A549 (cell line): Measurements from ENCODE around the gene METAP2. TPM values are rescaled to one million over a fixed set of nuclear protein-coding genes. Genes with fewer than 3 reads are reported as not detected.

ENCODE experiments used
- ATAC-seq, 2 experiments: fragments of 200-7000 bp in 1 of 2; fragments of >200 bp in 1 of 2; cut with Nextera tagmentation in 1 of 2; cut with Tn5 transposase in 1 of 2; 3 replicates each; pipeline versions ENCODE4 v1.8.0 to v1.9.1; 2018 to 2020; ENCODE audit warnings: mild to moderate bottlenecking in 1 of 2, moderate library complexity in 1 of 2
- CTCF ChIA-PET: fragments of 300-600 bp; sonication (Branson Sonifier 250); formaldehyde crosslinking; extraction: SDS; loops from one replicate; lab custom pipeline; 2021; ENCODE audit warnings: antibody characterized with exemption, inconsistent platforms; lab: Yijun Ruan, JAX
- POLR2A ChIA-PET: fragments of 350-600 bp; formaldehyde crosslinking; extraction: SDS; loops from one replicate; lab custom pipeline; 2021; ENCODE audit warnings: antibody characterized with exemption, inconsistent platforms; lab: Yijun Ruan, JAX
- DNase-seq, 2 experiments: peaks; one replicate each; pipeline versions ENCODE4 v3.0.0 to v3.0.0-alpha.2; 2011 to 2016; ENCODE audit warnings: low read depth in 1 of 2, low spot score in 1 of 2
- FAIRE-seq: peaks from 2 replicates; lab custom pipeline; 2011; peaks lifted over from hg19 to GRCh38; lab: Jason Lieb, UNC
- H3K27ac ChIP-seq, 2 experiments: fragments of >200 bp; sonication (Bioruptor Twin); formaldehyde crosslinking; 3 replicates each; pipeline ENCODE4 v1.5.1; 2016 to 2017
- H3K4me1 ChIP-seq: fragments of >200 bp; sonication (Bioruptor Twin); formaldehyde crosslinking; 3 replicates; pipeline ENCODE4 v1.6.1; 2016
- H3K4me2 ChIP-seq: fragments of >200 bp; sonication (Bioruptor Twin); formaldehyde crosslinking; 3 replicates; pipeline ENCODE4 v1.6.1; 2016
- H3K4me3 ChIP-seq: fragments of >200 bp; sonication (Bioruptor Twin); formaldehyde crosslinking; 3 replicates; pipeline ENCODE4 v1.5.1; 2016
- H3K9me3 ChIP-seq: fragments of >200 bp; sonication (Bioruptor Twin); formaldehyde crosslinking; 3 replicates; pipeline ENCODE4 v1.6.1; 2016
- BHLHE40 ChIP-seq: IDR thresholded peaks from 2 replicates; pipeline ENCODE4 v1.6.1; 2012; ENCODE audit warnings: low read depth, low read length, inconsistent platforms
- EHMT2 ChIP-seq: fragments of 200-600 bp; sonication (generic); IDR thresholded peaks from 2 replicates; pipeline ENCODE4 v1.6.1; 2016; ENCODE audit warnings: antibody characterized with exemption, low read depth, mild to moderate bottlenecking, moderate library complexity
- FOSB ChIP-seq: fragments of 250-450 bp; sonication (Bioruptor Pico); IDR thresholded peaks from 2 replicates; pipeline ENCODE4 v1.5.0; 2020; ENCODE audit warnings: mild to moderate bottlenecking, moderate library complexity
- FOSL2 ChIP-seq, 2 experiments: fragments of 450-650 bp in 1 of 2; fragments of >200 bp in 1 of 2; sonication (Bioruptor Twin) in 1 of 2; formaldehyde crosslinking; IDR thresholded peaks; 2 replicates each; pipeline versions ENCODE4 v1.5.0 to v1.6.1; 2016 to 2020; ENCODE audit warnings: mild to moderate bottlenecking in 1 of 2, moderate library complexity in 1 of 2
- FOXS1 ChIP-seq: fragments of 250-450 bp; sonication (Bioruptor Pico); IDR thresholded peaks from 2 replicates; pipeline ENCODE4 v1.5.0; 2020; ENCODE audit warnings: mild to moderate bottlenecking, moderate library complexity
- GATA3 ChIP-seq: IDR thresholded peaks from 2 replicates; pipeline ENCODE4 v1.6.1; 2012; ENCODE audit warnings: borderline replicate concordance
- HOXA7 ChIP-seq: fragments of 250-450 bp; sonication (Bioruptor Pico); IDR thresholded peaks from 2 replicates; pipeline ENCODE4 v1.5.0; 2020; ENCODE audit warnings: mild to moderate bottlenecking, moderate library complexity
- HOXB13 ChIP-seq: fragments of 250-450 bp; sonication (Bioruptor Pico); IDR thresholded peaks from 2 replicates; pipeline ENCODE4 v1.5.0; 2020; ENCODE audit warnings: low read depth, mild to moderate bottlenecking, moderate library complexity
- JUNB ChIP-seq: fragments of >200 bp; sonication (Bioruptor Twin); formaldehyde crosslinking; IDR thresholded peaks from 2 replicates; pipeline ENCODE4 v1.6.1; 2016
- KDM5A ChIP-seq: fragments of 200-600 bp; sonication (generic); IDR thresholded peaks from 2 replicates; pipeline ENCODE4 v1.6.1; 2016; ENCODE audit warnings: antibody characterized with exemption, mild to moderate bottlenecking
- MAFK ChIP-seq: fragments of 450-650 bp; IDR thresholded peaks from 2 replicates; pipeline ENCODE4 v1.6.1; 2014; ENCODE audit not compliant: partially characterized antibody
- NFE2L2 ChIP-seq: fragments of 150-350 bp; conservative IDR thresholded peaks from 2 replicates; pipeline ENCODE4 v1.6.1; 2014; ENCODE audit warnings: low read length
- NPAS2 ChIP-seq: fragments of 250-450 bp; sonication (Bioruptor Pico); IDR thresholded peaks from 2 replicates; pipeline ENCODE4 v1.8.0; 2022; ENCODE audit warnings: mild to moderate bottlenecking, moderate library complexity, borderline replicate concordance
- POLR2A ChIP-seq: IDR thresholded peaks from 2 replicates; pipeline ENCODE4 v1.6.1; 2012; ENCODE audit warnings: mild to moderate bottlenecking, low read length
- RAD21 ChIP-seq, 2 experiments: fragments of >200 bp in 1 of 2; sonication (Bioruptor Twin) in 1 of 2; formaldehyde crosslinking in 1 of 2; IDR thresholded peaks in 1 of 2; conservative IDR thresholded peaks in 1 of 2; 2 replicates in 1 of 2; 3 replicates in 1 of 2; pipeline ENCODE4 v1.6.1; 2012 to 2018; ENCODE audit warnings: inconsistent platforms in 1 of 2
- RARB ChIP-seq: fragments of 250-450 bp; sonication (Bioruptor Pico); IDR thresholded peaks from 2 replicates; pipeline ENCODE4 v1.8.0; 2021; ENCODE audit warnings: mild to moderate bottlenecking, moderate library complexity
- RCOR1 ChIP-seq: fragments of 150-350 bp; IDR thresholded peaks from 2 replicates; pipeline ENCODE4 v1.6.1; 2014; ENCODE audit warnings: antibody characterized with exemption, low read length, low read depth
- TFCP2L1 ChIP-seq: fragments of 250-450 bp; sonication (Bioruptor Pico); IDR thresholded peaks from 2 replicates; pipeline ENCODE4 v1.5.0; 2021; ENCODE audit warnings: mild to moderate bottlenecking
- ZC3H11A ChIP-seq: fragments of 450-650 bp; IDR thresholded peaks from 2 replicates; pipeline ENCODE4 v1.6.1; 2014; ENCODE audit warnings: antibody characterized with exemption, mild to moderate bottlenecking
- ZNF302 ChIP-seq: fragments of 250-450 bp; sonication (Bioruptor Pico); IDR thresholded peaks from 2 replicates; pipeline ENCODE4 v1.9.0; 2021; ENCODE audit warnings: inconsistent platforms, mild to moderate bottlenecking, moderate library complexity
- ZSCAN20 ChIP-seq: fragments of 250-450 bp; sonication (Bioruptor Pico); IDR thresholded peaks from 2 replicates; pipeline ENCODE4 v1.8.0; 2022; ENCODE audit warnings: mild to moderate bottlenecking, moderate library complexity
- WGBS: methylation state at CpG from one replicate; pipeline ENCODE4 v1.1.6; 2017; ENCODE audit errors: missing lambda C conversion rate; 5-methylcytosine and 5-hydroxymethylcytosine counted together
- polyA plus RNA-seq, 4 experiments: library from polyadenylated mRNA; depleted of rRNA in 3 of 4; stranded (reverse); fragments of >200 nt; fragmentation: RNase III in 1 of 4; extraction: RNeasy Plus Mini Kit Qiagen cat#74134 plus additional on column Dnase treatment in 1 of 4; gene quantifications; 2 replicates in 3 of 4; 3 replicates in 1 of 4; pipeline ENCODE4 v1.2.3, GENCODE V29; 2011 to 2017
- TF ChIP-seq, protein P1 (sequence below): fragments of 150-350 bp; IDR thresholded peaks from 2 replicates; pipeline ENCODE4 v1.6.1; 2014; ENCODE audit warnings: low read depth, mild to moderate bottlenecking, low read length
- TF ChIP-seq, protein P2 (sequence below): fragments of 200-600 bp; sonication (generic); IDR thresholded peaks from 2 replicates; pipeline ENCODE4 v1.6.1; 2016; ENCODE audit warnings: antibody characterized with exemption, mild to moderate bottlenecking, moderate library complexity
- TF ChIP-seq, protein P3 (sequence below): fragments of 250-450 bp; sonication (Bioruptor Pico); IDR thresholded peaks from 2 replicates; pipeline ENCODE4 v1.5.0; 2021; ENCODE audit warnings: mild to moderate bottlenecking, moderate library complexity, borderline replicate concordance
- TF ChIP-seq, protein P4 (sequence below): IDR thresholded peaks from 2 replicates; pipeline ENCODE4 v1.6.1; 2012; ENCODE audit warnings: low read depth, borderline replicate concordance

METAP2 gene
- polyA plus RNA-seq, 2 of the 4 experiments (the other 2 are of a cell fraction), result 205 to 219 TPM

DNA sequence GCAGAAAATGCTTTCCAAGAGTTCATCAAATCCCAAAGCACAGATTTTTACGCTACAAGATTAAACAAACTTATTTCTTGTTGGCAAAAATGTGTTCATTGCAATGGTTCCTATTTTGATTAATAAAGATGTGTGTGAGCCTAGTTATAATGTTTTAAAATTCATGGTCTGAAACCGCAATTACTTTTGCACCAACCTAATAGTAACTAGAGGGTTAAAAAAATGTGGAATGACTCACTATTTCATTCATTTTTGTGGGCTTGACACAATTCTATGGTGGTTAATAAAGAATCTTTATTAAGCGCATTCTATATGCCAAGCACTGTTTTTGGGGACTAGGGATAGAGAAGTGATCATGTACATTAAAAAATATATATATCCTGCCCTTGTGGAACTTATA, 38.6 kb upstream of the METAP2 start (continued):
- TF ChIP-seq ZC3H11A (no peak), BHLHE40 (no peak), ZNF302 (no peak), GATA3 (no peak), ZSCAN20 (no peak), HOXB13 (no peak), RAD21 (conservative IDR thresholded peaks at IDR 0.05 in 1 of 2, IDR thresholded peaks at IDR 0.05 in 1 of 2) (no peak)

DNA sequence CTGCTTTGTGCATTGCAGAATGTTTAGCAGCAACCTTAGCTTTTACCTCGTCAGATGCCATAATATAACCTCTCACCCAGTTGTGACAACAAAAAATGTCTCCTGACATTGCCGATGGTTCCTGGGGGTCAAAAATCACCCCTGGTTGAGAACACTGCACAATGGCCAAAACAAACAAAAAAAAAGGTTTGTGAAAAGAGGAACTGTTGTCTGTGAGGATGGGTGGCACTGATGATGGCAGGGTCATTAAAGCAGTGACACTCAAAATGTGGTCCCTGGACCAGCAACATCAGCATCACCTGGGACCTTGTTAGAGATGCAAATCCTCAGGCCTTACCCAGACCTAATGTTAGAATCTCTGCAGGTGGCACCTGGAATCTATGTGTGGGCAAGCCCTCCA, 36.4 kb upstream of the METAP2 start:
- no peak overlapping the region for H3K27ac ChIP-seq
- DNase-seq, result no peak
- no peak overlapping the region for H3K4me3 ChIP-seq
- ChIA-PET CTCF (interaction anchor here (2.0 kb wide), 1 partner anchor 9 kb away, joined by 5 read pairs; no protein-coding TSS in a partner anchor), POLR2A (no interaction called here)
- no peak for ATAC-seq
- no peak overlapping the region for H3K4me2 ChIP-seq
- WGBS, result 53% methylated on average over 2 of the region's 2 CpGs
- TF ChIP-seq JUNB (no peak), EHMT2 (no peak), RARB (CRISPR knock-in tag) (no peak), FOXS1 (CRISPR knock-in tag) (no peak), HOXA7 (CRISPR knock-in tag) (no peak), TFCP2L1 (CRISPR knock-in tag) (no peak), FOSL2 (IDR thresholded peaks at IDR 0.05) (no peak), FOSL2 (CRISPR knock-in tag; IDR thresholded peaks at IDR 0.05) (no peak), ZC3H11A (no peak), NFE2L2 (no peak), NPAS2 (CRISPR knock-in tag) (no peak), BHLHE40 (no peak), FOSB (no peak), MAFK (no peak)
- TF ChIP-seq, protein P1, sequence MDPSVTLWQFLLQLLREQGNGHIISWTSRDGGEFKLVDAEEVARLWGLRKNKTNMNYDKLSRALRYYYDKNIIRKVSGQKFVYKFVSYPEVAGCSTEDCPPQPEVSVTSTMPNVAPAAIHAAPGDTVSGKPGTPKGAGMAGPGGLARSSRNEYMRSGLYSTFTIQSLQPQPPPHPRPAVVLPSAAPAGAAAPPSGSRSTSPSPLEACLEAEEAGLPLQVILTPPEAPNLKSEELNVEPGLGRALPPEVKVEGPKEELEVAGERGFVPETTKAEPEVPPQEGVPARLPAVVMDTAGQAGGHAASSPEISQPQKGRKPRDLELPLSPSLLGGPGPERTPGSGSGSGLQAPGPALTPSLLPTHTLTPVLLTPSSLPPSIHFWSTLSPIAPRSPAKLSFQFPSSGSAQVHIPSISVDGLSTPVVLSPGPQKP, result no peak
- TF ChIP-seq, protein P2, sequence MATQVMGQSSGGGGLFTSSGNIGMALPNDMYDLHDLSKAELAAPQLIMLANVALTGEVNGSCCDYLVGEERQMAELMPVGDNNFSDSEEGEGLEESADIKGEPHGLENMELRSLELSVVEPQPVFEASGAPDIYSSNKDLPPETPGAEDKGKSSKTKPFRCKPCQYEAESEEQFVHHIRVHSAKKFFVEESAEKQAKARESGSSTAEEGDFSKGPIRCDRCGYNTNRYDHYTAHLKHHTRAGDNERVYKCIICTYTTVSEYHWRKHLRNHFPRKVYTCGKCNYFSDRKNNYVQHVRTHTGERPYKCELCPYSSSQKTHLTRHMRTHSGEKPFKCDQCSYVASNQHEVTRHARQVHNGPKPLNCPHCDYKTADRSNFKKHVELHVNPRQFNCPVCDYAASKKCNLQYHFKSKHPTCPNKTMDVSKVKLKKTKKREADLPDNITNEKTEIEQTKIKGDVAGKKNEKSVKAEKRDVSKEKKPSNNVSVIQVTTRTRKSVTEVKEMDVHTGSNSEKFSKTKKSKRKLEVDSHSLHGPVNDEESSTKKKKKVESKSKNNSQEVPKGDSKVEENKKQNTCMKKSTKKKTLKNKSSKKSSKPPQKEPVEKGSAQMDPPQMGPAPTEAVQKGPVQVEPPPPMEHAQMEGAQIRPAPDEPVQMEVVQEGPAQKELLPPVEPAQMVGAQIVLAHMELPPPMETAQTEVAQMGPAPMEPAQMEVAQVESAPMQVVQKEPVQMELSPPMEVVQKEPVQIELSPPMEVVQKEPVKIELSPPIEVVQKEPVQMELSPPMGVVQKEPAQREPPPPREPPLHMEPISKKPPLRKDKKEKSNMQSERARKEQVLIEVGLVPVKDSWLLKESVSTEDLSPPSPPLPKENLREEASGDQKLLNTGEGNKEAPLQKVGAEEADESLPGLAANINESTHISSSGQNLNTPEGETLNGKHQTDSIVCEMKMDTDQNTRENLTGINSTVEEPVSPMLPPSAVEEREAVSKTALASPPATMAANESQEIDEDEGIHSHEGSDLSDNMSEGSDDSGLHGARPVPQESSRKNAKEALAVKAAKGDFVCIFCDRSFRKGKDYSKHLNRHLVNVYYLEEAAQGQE, result no peak
- TF ChIP-seq, all 56 proteins: peak for 0
- FAIRE-seq, result no peak
- no peaks in the 10 kb centered on the region for H3K9me3 ChIP-seq
- no peaks in the 10 kb centered on the region for H3K4me1 ChIP-seq

DNA sequence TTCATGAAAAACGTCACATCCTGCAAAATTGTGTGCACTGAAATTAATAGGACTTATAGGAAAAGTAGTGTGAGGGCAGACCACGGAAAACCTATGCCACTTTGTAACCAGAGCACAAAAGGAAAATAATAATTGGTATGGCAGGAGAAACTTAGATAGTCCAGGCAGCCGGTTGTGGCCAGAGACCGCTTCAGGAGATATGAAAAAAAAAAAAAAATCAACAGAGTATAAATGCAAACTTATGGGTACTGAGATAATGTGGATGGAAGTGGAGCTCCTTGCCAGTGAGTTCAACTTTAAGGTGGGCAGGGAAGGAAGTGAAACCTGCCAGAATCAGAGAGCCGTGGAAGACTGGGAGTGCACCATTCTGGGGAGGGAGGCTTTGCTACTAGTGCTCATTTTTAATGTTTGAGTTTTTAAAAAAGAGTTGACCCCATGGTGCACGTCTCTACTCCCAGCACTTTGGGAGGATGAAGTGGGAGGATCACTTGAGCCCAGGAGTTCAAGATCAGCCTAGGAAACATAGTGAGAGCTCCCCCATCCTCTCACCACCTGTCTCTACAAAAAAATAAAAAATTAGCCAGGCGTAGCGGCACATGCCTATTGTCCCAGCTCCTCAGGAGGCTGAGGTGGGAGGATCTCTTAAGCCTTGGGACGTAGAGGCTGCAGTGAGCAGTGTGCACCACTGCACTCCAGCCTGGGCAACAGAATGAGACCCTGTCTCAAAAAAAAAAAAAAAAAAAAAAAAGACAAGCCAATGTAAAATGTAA, 34.3 kb upstream of the METAP2 start:
- FAIRE-seq (no peak), ATAC-seq (no peak), DNase-seq (no peak)
- TF ChIP-seq KDM5A, result no peak
- TF ChIP-seq, protein P3, sequence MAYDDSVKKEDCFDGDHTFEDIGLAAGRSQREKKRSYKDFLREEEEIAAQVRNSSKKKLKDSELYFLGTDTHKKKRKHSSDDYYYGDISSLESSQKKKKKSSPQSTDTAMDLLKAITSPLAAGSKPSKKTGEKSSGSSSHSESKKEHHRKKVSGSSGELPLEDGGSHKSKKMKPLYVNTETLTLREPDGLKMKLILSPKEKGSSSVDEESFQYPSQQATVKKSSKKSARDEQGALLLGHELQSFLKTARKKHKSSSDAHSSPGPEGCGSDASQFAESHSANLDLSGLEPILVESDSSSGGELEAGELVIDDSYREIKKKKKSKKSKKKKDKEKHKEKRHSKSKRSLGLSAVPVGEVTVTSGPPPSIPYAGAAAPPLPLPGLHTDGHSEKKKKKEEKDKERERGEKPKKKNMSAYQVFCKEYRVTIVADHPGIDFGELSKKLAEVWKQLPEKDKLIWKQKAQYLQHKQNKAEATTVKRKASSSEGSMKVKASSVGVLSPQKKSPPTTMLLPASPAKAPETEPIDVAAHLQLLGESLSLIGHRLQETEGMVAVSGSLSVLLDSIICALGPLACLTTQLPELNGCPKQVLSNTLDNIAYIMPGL (CRISPR knock-in tag), result no peak
- no peak for TF ChIP-seq POLR2A
- TF ChIP-seq, protein P4, sequence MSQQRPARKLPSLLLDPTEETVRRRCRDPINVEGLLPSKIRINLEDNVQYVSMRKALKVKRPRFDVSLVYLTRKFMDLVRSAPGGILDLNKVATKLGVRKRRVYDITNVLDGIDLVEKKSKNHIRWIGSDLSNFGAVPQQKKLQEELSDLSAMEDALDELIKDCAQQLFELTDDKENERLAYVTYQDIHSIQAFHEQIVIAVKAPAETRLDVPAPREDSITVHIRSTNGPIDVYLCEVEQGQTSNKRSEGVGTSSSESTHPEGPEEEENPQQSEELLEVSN, result no peak
- no peak for TF ChIP-seq RCOR1
- TF ChIP-seq ZNF302, result no peak
- no peak for TF ChIP-seq MAFK
- ChIA-PET CTCF (interaction anchor here (0.5 kb wide), 1 partner anchor 372 kb away, joined by 3 read pairs; no protein-coding TSS in a partner anchor), POLR2A (no interaction called here)
- Histone ChIP-seq H3K4me2 (no peak overlapping the region), H3K4me1 (no peaks in the 10 kb centered on the region), H3K27ac (no peak overlapping the region), H3K4me3 (no peak overlapping the region), H3K9me3 (no peaks in the 10 kb centered on the region)
- 65% methylated on average over 9 of the region's 9 CpGs for WGBS
